HG02981 (cell line): ENCODE data around the gene MRPL52.
"Not testable (repeated sequence)": the region's sequence is repeated elsewhere in the genome, so short reads cannot be mapped to it uniquely, and the experiment has no call there.

ENCODE experiments used
- ATAC-seq: cut with Tn5 transposase; IDR thresholded peaks from one replicate; pipeline ENCODE4 v1.9.1; 2021; ENCODE audit warnings: mild to moderate bottlenecking, moderate library complexity; ENCODE audit not compliant: unreplicated experiment

Gene MRPL52

GRCh38 chr14:22837750-22838538 is 8.3 kb downstream of the MRPL52 start:
- ATAC-seq: no peak

GRCh38 chr14:22838631-22839041 is 8.9 kb downstream of the MRPL52 start:
- ATAC-seq: no peak

- ATAC-seq: no peak
Observed at GRCh38 chr14:22839159-22839779, 9.6 kb downstream of the MRPL52 start.

- ATAC-seq: no peak
Observed at GRCh38 chr14:22841311-22841710, 11.6 kb downstream of the MRPL52 start.

GRCh38 chr14:22841769-22842168 is 12.1 kb downstream of the MRPL52 start:
- no peak for ATAC-seq

- no peak for ATAC-seq
Observed at GRCh38 chr14:22842211-22843122, 12.8 kb downstream of the MRPL52 start.

- no peak for ATAC-seq
Observed at GRCh38 chr14:22843123-22843925, 13.6 kb downstream of the MRPL52 start.

- no peak for ATAC-seq
Observed at GRCh38 chr14:22844221-22845102, 14.8 kb downstream of the MRPL52 start.

- ATAC-seq: no peak
Observed at GRCh38 chr14:22845103-22845394, 15.4 kb downstream of the MRPL52 start.

- no peak for ATAC-seq
Observed at GRCh38 chr14:22845821-22846625, 16.3 kb downstream of the MRPL52 start.

- ATAC-seq: no peak
Observed at GRCh38 chr14:22846811-22847307, 17.2 kb downstream of the MRPL52 start.

- no peak for ATAC-seq
Observed at GRCh38 chr14:22847661-22848341, 18.1 kb downstream of the MRPL52 start.

GRCh38 chr14:22848351-22849164 is 18.9 kb downstream of the MRPL52 start:
- no peak for ATAC-seq

GRCh38 chr14:22849212-22849819 is 19.6 kb downstream of the MRPL52 start:
- ATAC-seq: no peak

GRCh38 chr14:22850944-22851764 is 21.5 kb downstream of the MRPL52 start:
- ATAC-seq: no peak

GRCh38 chr14:22852178-22852577 is 22.5 kb downstream of the MRPL52 start:
- ATAC-seq: not testable (repeated sequence)
